GM21737 (cell line): ENCODE measurements around the gene KRT83.
A peak's percentile ranks its signal among the peaks of the same experiment; 100 is the strongest.
"Not testable (repeated sequence)": the region's sequence is repeated elsewhere in the genome, so short reads cannot be mapped to it uniquely, and the experiment has no call there.

Source experiments
- ATAC-seq: cut with Tn5 transposase; IDR thresholded peaks from one replicate; pipeline ENCODE4 v1.9.1; 2021; ENCODE audit warnings: mild to moderate bottlenecking, moderate library complexity; ENCODE audit not compliant: unreplicated experiment

The KRT83 gene

DNA sequence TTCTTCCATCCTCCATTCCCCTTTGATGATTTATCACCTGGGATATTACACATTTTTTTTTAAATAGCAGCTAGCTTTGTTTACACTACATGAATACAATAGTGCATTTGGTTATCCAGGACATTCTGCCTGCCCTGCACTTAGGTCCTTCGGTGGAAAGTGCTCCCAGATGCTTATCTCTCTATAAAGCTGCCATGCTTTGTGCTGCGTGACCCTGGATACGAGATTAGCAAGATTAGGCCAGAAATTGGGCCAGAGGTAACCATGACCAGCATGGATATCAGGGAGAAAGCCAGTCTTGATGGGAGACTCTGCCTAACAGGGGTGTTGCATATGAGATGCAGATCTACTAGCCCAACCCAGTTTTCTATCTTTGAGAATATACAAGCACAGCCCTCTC is 12.1 kb upstream of the KRT83 start:
- no peak for ATAC-seq

DNA sequence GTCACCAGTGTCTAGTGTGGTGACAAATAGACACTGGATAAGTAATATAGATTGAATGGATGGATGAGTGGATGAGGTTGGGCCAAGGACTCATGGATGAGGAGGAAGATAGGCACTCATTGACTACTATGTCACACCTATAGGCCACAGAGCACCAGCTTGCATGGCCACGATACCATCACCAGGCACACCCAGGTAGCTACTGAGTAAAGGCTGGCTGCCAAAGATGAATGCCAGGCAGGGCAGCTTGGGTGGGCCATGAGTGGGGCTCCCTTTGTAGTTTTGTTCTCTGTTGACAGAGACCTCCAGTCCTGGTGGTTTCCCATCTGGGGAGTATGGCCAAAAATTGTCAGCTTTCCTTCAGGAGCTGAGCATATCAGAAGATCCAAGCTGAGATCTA is 11.2 kb upstream of the KRT83 start:
- ATAC-seq = no peak

- ATAC-seq = no peak
These were observed 10.6 kb upstream of the KRT83 start for GRCh38 chr12:52331833-52332232.

- no peak for ATAC-seq
These were observed 9.8 kb upstream of the KRT83 start for GRCh38 chr12:52331039-52331438.

- ATAC-seq = peak; percentile 15
These were observed 6.8 kb upstream of the KRT83 start for GRCh38 chr12:52327830-52328500.

GRCh38 chr12:52327052-52327829 is 6.0 kb upstream of the KRT83 start:
- ATAC-seq = peak; percentile 81

DNA sequence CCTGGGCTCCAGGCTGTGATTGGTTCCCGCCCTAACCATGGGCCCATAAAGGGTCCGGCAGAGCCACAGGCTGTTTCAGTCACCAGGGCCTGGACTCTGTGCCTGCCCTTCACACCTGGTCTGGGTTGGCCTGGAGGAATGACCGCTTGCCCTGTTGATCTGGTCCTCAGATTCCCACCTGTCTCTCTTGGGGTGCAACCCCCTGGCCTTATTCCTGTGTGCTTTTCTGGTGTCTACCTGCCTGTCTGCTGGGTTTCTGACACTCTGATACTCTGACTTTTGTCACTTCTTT is 2.9 kb upstream of the KRT83 start:
- no peak for ATAC-seq

DNA sequence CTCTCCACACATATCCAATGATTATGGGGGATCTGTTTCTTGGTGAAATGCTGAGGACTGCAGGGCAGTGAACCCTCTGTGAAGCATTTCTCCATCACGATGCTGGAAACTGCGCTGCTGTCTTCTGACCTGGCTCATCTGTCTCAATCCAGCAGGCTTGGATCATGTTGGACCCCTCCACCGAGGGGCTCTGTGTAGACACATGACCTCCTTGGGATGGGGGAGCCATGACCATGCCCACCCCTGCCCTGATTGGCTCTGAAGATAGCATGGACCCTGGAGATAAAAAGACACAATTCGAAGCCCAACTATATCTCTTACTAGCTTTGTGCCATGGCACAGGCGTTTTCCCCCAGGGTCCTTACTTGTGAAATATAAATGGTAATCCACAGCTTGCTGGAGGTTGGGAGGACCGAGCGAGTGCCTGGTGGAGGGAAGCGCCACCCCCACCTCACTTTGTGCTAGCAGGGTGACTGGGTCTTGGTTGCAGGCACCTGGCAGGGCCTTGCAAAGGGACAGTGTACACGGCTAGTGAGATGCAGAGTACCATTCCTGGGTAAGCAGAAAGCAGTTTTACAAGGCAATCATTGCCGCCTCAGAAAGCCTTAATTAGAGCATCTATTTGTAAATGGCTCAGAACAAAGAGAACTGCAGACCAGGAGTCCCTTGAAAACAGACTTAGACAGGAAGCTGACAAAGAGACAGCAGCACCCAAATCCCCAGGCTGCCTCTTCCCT is 2.4 kb upstream of the KRT83 start:
- no peak for ATAC-seq

DNA sequence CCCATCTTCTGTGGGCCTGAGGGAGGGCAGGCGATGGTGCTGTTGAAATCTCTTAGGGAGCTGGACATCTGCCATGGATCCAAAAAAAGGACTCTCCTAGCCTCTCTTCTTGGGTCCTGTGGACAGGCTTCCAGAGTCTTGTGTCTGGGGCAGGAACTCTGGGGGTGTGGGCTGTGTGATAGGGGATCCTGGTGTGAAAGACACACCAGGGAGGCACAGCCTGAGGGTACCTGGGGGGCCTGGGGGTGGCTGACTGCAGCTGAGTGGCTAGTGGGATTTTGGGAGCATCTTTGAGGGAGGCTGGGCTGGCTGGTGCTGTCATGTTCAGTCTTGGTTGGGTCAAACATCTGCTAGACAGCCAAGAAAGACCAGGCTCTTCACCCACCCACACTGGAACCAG is 1.8 kb upstream of the KRT83 start:
- ATAC-seq = no peak

DNA sequence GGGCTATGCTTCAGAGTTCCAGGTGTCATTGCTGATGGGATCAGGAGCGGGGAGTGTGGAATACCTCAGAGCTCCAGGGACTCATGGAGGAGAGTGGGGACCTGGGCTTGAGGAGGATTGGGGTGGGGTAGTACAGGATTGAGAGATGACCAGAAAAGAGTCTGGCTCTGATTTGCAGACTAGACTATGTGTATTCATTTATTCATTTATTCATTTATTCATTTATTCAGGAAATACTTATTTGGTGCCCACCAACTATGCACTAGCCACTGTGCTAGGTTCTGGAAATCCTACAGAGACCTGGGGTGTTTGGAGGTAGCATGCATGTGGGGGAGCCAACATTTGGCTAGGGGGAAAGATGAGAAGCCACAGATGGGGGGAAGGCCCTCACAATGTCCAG is 871 bp upstream of the KRT83 start:
- ATAC-seq = no peak

- no peak for ATAC-seq
These were observed 220 bp upstream of the KRT83 start for GRCh38 chr12:52321418-52321817.

DNA sequence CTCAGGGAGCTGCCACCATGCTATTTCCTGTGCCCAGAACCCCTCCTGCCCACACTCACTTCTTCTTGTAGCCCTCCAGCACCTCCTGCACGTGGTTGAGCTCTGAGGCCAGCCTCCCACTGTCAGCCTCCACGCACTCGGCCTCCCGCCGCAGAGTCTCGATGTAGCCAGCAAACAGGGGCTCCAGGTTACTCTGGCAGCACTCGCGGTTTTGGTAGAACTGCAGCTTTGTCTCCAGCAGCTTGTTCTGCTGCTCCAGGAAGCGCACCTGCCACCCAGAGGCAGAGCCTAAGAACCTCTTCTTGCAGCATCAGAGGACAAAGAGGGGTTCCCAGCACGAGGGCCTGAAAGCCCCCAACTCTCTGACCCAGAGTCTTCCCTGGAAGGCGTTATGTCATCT is 2.1 kb downstream of the KRT83 start:
- no peak for ATAC-seq

GRCh38 chr12:52318241-52318990 is 2.8 kb downstream of the KRT83 start:
- ATAC-seq = no peak

- no peak for ATAC-seq
These were observed 3.6 kb downstream of the KRT83 start for GRCh38 chr12:52317468-52318052.

GRCh38 chr12:52316701-52317100 is 4.5 kb downstream of the KRT83 start:
- ATAC-seq = no peak

- no peak for ATAC-seq
These were observed 4.9 kb downstream of the KRT83 start for GRCh38 chr12:52316290-52316689.

GRCh38 chr12:52315721-52316120 is 5.5 kb downstream of the KRT83 start:
- not testable (repeated sequence) for ATAC-seq

DNA sequence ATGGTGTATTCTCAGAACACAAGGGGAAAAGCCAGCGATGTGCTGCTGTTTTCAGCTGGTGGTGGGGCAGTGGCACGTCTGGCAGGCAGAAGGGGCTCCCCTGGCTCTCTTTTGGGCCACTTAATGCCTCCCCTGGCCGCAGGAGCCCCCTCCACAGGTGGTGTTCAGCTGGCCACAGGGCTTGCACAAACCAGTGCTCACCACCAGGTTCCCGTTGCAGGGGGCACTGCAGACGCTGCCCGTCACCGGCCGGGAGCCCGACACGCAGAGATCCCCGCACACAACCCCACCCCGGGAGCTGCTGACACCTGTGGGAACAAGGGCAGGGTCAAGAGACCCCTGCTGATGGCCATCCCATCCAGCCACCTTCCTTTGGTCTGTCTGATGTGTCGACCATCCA is 6.7 kb downstream of the KRT83 start:
- no peak for ATAC-seq

- ATAC-seq = no peak
These were observed 7.3 kb downstream of the KRT83 start for GRCh38 chr12:52313926-52314325.

DNA sequence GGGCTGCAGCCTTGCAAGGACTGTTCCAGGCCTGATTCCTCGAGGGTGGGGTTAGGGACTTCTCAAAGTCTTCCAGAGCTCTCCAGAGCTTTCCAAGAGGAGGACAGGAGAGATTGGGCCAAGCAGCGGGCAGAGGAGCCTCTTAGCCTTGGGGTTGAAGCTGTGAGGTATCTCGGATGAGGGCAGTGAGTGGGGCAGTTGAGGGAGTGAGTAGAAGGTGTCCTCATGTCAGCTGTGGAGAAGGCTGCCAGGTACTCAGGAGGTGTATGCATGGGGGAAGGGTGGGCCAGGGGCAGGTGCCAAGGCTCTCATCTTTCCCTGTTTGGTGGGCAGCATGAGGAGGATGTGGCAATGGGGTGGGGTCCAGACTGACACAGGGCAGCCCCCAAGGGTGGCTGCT is 7.7 kb downstream of the KRT83 start:
- no peak for ATAC-seq

GRCh38 chr12:52312086-52312485 is 9.1 kb downstream of the KRT83 start:
- no peak for ATAC-seq
